Measurements from ENCODE around the gene SUN5.

Gene SUN5

GRCh38 chr20:33026779-33027759 is 22.8 kb upstream of the SUN5 start:
- no peak for DNase-seq

GRCh38 chr20:33026072-33026778 is 22.0 kb upstream of the SUN5 start:
- no peak for DNase-seq

GRCh38 chr20:33025318-33025876 is 21.2 kb upstream of the SUN5 start:
- no peak for DNase-seq

GRCh38 chr20:33024609-33025317 is 20.5 kb upstream of the SUN5 start:
- DNase-seq = no peak

GRCh38 chr20:33024243-33024560 is 20.0 kb upstream of the SUN5 start:
- no peak for DNase-seq

- no peak for DNase-seq
These were observed 19.4 kb upstream of the SUN5 start for GRCh38 chr20:33023439-33024242.

GRCh38 chr20:33022694-33023438 is 18.6 kb upstream of the SUN5 start:
- no peak for DNase-seq

GRCh38 chr20:33022289-33022688 is 18.1 kb upstream of the SUN5 start:
- no peak for DNase-seq

- no peak for DNase-seq
These were observed 17.6 kb upstream of the SUN5 start for GRCh38 chr20:33021879-33022278.

- no peak for DNase-seq
These were observed 16.3 kb upstream of the SUN5 start for GRCh38 chr20:33020278-33021161.

- no peak for DNase-seq
These were observed 15.4 kb upstream of the SUN5 start for GRCh38 chr20:33019465-33020277.

GRCh38 chr20:33018169-33018931 is 14.1 kb upstream of the SUN5 start:
- no peak for DNase-seq

GRCh38 chr20:33017542-33017941 is 13.3 kb upstream of the SUN5 start:
- no peak for DNase-seq

- no peak for DNase-seq
These were observed 12.4 kb upstream of the SUN5 start for GRCh38 chr20:33016581-33017109.

GRCh38 chr20:33015700-33016580 is 11.7 kb upstream of the SUN5 start:
- DNase-seq = no peak

GRCh38 chr20:33015114-33015484 is 10.9 kb upstream of the SUN5 start:
- no peak for DNase-seq

- no peak for DNase-seq
These were observed 10.3 kb upstream of the SUN5 start for GRCh38 chr20:33014336-33015113.

Data from CD4-positive, alpha-beta T cell treated with Interleukin-4 for 1 hour (primary cell).